ENCODE data around the gene MT1F.

Gene MT1F

GRCh38 chr16:56681939-56682702 lies 24.4 kb downstream of the MT1F start, which contains the start of gene MT1X:
TSS of gene MT1X (plus strand) at chr16:56682470. CDS start at chr16:56682541, 71 bp downstream.
- Histone ChIP-seq H3K27me3 (ENCODE audit: insufficient read depth, low read length, poor library complexity, severe bottlenecking) (no peaks in the 10 kb centered on the region), H4K20me1 (ENCODE audit: insufficient read depth, low read length, poor library complexity, severe bottlenecking) (no peaks in the 10 kb centered on the region), H3F3A (ENCODE audit: low read depth) (no peaks in the 10 kb centered on the region), H3K4me2 (ENCODE audit: low read depth, low read length, poor library complexity, severe bottlenecking) (peak within 1 kb of the TSS; percentile 90), H2AFZ (ENCODE audit: low read length) (peak within 1 kb of the TSS; percentile 95), H3K36me3 (ENCODE audit: insufficient read depth, low read length) (no peaks in the 10 kb centered on the region), H3K9me2 (replicated peaks; ENCODE audit: low read depth, low read length) (no peaks in the 10 kb centered on the region), H3K4me3 (ENCODE audit: low read length, poor library complexity, severe bottlenecking) (peak within 1 kb of the TSS; percentile 79), H3K4me1 (ENCODE audit: insufficient read depth, low read length, poor library complexity, severe bottlenecking) (peaks cover 10% of the 10 kb centered on the region), H3K9me3 (ENCODE audit: insufficient read depth, low read depth, low read length) (no peaks in the 10 kb centered on the region), H3K9ac (ENCODE audit: low read depth, low read length, poor library complexity, severe bottlenecking) (peak within 1 kb of the TSS; percentile 88), H3K79me2 (ENCODE audit: insufficient read depth, low read length) (peaks cover 5% of the 10 kb centered on the region; the same call in 1 of the 2 replicates)
- no peak for TF ChIP-seq CTCF (conservative IDR thresholded peaks at IDR 0.05; ENCODE audit: low read length)

GRCh38 chr16:56682703-56683397 lies 25.1 kb downstream of the MT1F start:
- Histone ChIP-seq H4K20me1 (ENCODE audit: insufficient read depth, low read length, poor library complexity, severe bottlenecking) (no peaks in the 10 kb centered on the region), H3K4me1 (ENCODE audit: insufficient read depth, low read length, poor library complexity, severe bottlenecking) (peaks cover 10% of the 10 kb centered on the region), H3K36me3 (ENCODE audit: insufficient read depth, low read length) (no peaks in the 10 kb centered on the region), H3K9me3 (ENCODE audit: insufficient read depth, low read depth, low read length) (no peaks in the 10 kb centered on the region), H3K9ac (ENCODE audit: low read depth, low read length, poor library complexity, severe bottlenecking) (peak overlapping the region; percentile 88), H3F3A (ENCODE audit: low read depth) (no peaks in the 10 kb centered on the region), H3K9me2 (replicated peaks; ENCODE audit: low read depth, low read length) (no peaks in the 10 kb centered on the region), H3K4me3 (ENCODE audit: low read length, poor library complexity, severe bottlenecking) (peak overlapping the region; percentile 79), H3K4me2 (ENCODE audit: low read depth, low read length, poor library complexity, severe bottlenecking) (peak overlapping the region; percentile 90), H3K27me3 (ENCODE audit: insufficient read depth, low read length, poor library complexity, severe bottlenecking) (no peaks in the 10 kb centered on the region), H3K79me2 (ENCODE audit: insufficient read depth, low read length) (peaks cover 5% of the 10 kb centered on the region; the same call in 1 of the 2 replicates), H2AFZ (ENCODE audit: low read length) (peak overlapping the region; percentile 95)
- TF ChIP-seq EZH2phosphoT487 (IDR thresholded peaks at IDR 0.05; ENCODE audit: borderline replicate concordance) (no peak), CTCF (conservative IDR thresholded peaks at IDR 0.05; ENCODE audit: low read length) (no peak)

GRCh38 chr16:56683424-56684172 lies 25.8 kb downstream of the MT1F start:
- H3F3A ChIP-seq (ENCODE audit: low read depth): no peaks in the 10 kb centered on the region
- TF ChIP-seq CTCF (conservative IDR thresholded peaks at IDR 0.05; ENCODE audit: low read length): no peak
- no peak for TF ChIP-seq EZH2phosphoT487 (IDR thresholded peaks at IDR 0.05; ENCODE audit: borderline replicate concordance)
- H3K9me2 ChIP-seq (replicated peaks; ENCODE audit: low read depth, low read length): no peaks in the 10 kb centered on the region
- H3K4me1 ChIP-seq (ENCODE audit: insufficient read depth, low read length, poor library complexity, severe bottlenecking): peaks cover 10% of the 10 kb centered on the region
- peak overlapping the region; percentile 88 for H3K9ac ChIP-seq (ENCODE audit: low read depth, low read length, poor library complexity, severe bottlenecking)
- H3K79me2 ChIP-seq (ENCODE audit: insufficient read depth, low read length): peaks cover 5% of the 10 kb centered on the region; the same call in 1 of the 2 replicates
- no peaks in the 10 kb centered on the region for H3K36me3 ChIP-seq (ENCODE audit: insufficient read depth, low read length)
- no peaks in the 10 kb centered on the region for H3K27me3 ChIP-seq (ENCODE audit: insufficient read depth, low read length, poor library complexity, severe bottlenecking)
- no peaks in the 10 kb centered on the region for H4K20me1 ChIP-seq (ENCODE audit: insufficient read depth, low read length, poor library complexity, severe bottlenecking)
- peak overlapping the region; percentile 90 for H3K4me2 ChIP-seq (ENCODE audit: low read depth, low read length, poor library complexity, severe bottlenecking)
- peak overlapping the region; percentile 79 for H3K4me3 ChIP-seq (ENCODE audit: low read length, poor library complexity, severe bottlenecking)
- H2AFZ ChIP-seq (ENCODE audit: low read length): no peak overlapping the region
- no peaks in the 10 kb centered on the region for H3K9me3 ChIP-seq (ENCODE audit: insufficient read depth, low read depth, low read length)

All from Loucy (cell line).